Stimulated activated naive B cell treated with anti-CD40 and anti-IgM and Interleukin-4, amounts not matched to agents 10 μg/mL and 1 μg/mL and 100 μg/mL, for 72 hours (primary cell): ENCODE measurements around the gene ECT2.
A peak's percentile ranks its signal among the peaks of the same experiment; 100 is the strongest.
"Not testable (repeated sequence)": the region's sequence is repeated elsewhere in the genome, so short reads cannot be mapped to it uniquely, and the experiment has no call there.

Source experiments
- ATAC-seq, 2 donors: fragments of 150-1000 bp; cut with Tn5 transposase; replicated peaks; 2 replicates each; pipeline ENCODE4 v1.10.0; 2021; ENCODE audit warnings: moderate library complexity in 1 of 2
- DNase-seq: peaks from one replicate; pipeline ENCODE4 v3.0.0; 2021
- H3K27ac Mint-ChIP-seq: one replicate; pipeline ENCODE4 v1.8.0; 2022; ENCODE audit warnings: mild to moderate bottlenecking, mixed read lengths
- H3K27me3 Mint-ChIP-seq, 2 donors: one replicate each; pipeline ENCODE4 v1.8.0; 2022; ENCODE audit warnings: mixed read lengths in 2 of 2
- H3K36me3 Mint-ChIP-seq, 2 donors: one replicate each; pipeline ENCODE4 v1.8.0; 2022; ENCODE audit warnings: mixed read lengths in 2 of 2, mild to moderate bottlenecking in 1 of 2
- H3K4me1 Mint-ChIP-seq, 2 donors: one replicate each; pipeline ENCODE4 v1.8.0; 2022; ENCODE audit warnings: mixed read lengths in 2 of 2, mild to moderate bottlenecking in 1 of 2
- H3K4me3 Mint-ChIP-seq, 2 donors: one replicate each; pipeline ENCODE4 v1.8.0; 2022; ENCODE audit warnings: mild to moderate bottlenecking in 2 of 2, mixed read lengths in 2 of 2, moderate library complexity in 1 of 2
- H3K9me3 Mint-ChIP-seq, 2 donors: one replicate each; pipeline ENCODE4 v1.8.0; 2022; ENCODE audit warnings: mixed read lengths in 2 of 2, mild to moderate bottlenecking in 1 of 2

ECT2 gene

GRCh38 chr3:172713316-172713715 lies 37.2 kb upstream of the ECT2 start:
- no peak overlapping the region for H3K4me3 Mint-ChIP-seq
- no peak for ATAC-seq

GRCh38 chr3:172716476-172716875 lies 34.0 kb upstream of the ECT2 start:
- no peaks in the 10 kb centered on the region for H3K4me1 Mint-ChIP-seq
- peaks cover 5 to 8% of the 10 kb centered on the region in 2 donors for H3K9me3 Mint-ChIP-seq
- peaks cover 10 to 13% of the 10 kb centered on the region in 2 donors for H3K27me3 Mint-ChIP-seq
- H3K36me3 Mint-ChIP-seq: peaks cover 0 to 5% of the 10 kb centered on the region in 2 donors
- no peak overlapping the region for H3K27ac Mint-ChIP-seq
- DNase-seq (no peak), ATAC-seq (peak in 1 of 2 donors; percentile 23)
- no peak overlapping the region for H3K4me3 Mint-ChIP-seq

More at GRCh38 chr3:172713316-172713715, 37.2 kb upstream of the ECT2 start:
- no peaks in the 10 kb centered on the region for H3K27me3 Mint-ChIP-seq
- H3K27ac Mint-ChIP-seq: no peak overlapping the region
- no peaks in the 10 kb centered on the region for H3K9me3 Mint-ChIP-seq
- no peak for DNase-seq
- H3K4me1 Mint-ChIP-seq: peaks cover 11 to 21% of the 10 kb centered on the region in 2 donors
- H3K36me3 Mint-ChIP-seq: no peaks in the 10 kb centered on the region

- peaks cover 5 to 8% of the 10 kb centered on the region in 2 donors for H3K9me3 Mint-ChIP-seq
- peaks cover 0 to 5% of the 10 kb centered on the region in 2 donors for H3K36me3 Mint-ChIP-seq
- H3K4me1 Mint-ChIP-seq: no peaks in the 10 kb centered on the region
- peaks cover 10 to 13% of the 10 kb centered on the region in 2 donors for H3K27me3 Mint-ChIP-seq
- no peak for ATAC-seq
- H3K4me3 Mint-ChIP-seq: no peak overlapping the region
- no peak for DNase-seq
- H3K27ac Mint-ChIP-seq: no peak overlapping the region
Measured at GRCh38 chr3:172717493-172718088, 32.9 kb upstream of the ECT2 start.

GRCh38 chr3:172722536-172723040 lies 27.9 kb upstream of the ECT2 start:
- H3K9me3 Mint-ChIP-seq: peaks cover 13 to 14% of the 10 kb centered on the region in 2 donors
- H3K4me1 Mint-ChIP-seq, DNase-seq, ATAC-seq, H3K4me3 Mint-ChIP-seq, H3K27ac Mint-ChIP-seq: not testable (repeated sequence)
- H3K27me3 Mint-ChIP-seq: peaks cover 20 to 29% of the 10 kb centered on the region in 2 donors
- peaks cover 0 to 13% of the 10 kb centered on the region in 2 donors for H3K36me3 Mint-ChIP-seq

GRCh38 chr3:172726380-172726779 lies 24.1 kb upstream of the ECT2 start:
- H3K9me3 Mint-ChIP-seq: peaks cover 5 to 9% of the 10 kb centered on the region in 2 donors
- H3K4me3 Mint-ChIP-seq: no peak overlapping the region

GRCh38 chr3:172735014-172735413 lies 15.5 kb upstream of the ECT2 start:
- peaks cover 0 to 9% of the 10 kb centered on the region in 2 donors for H3K27me3 Mint-ChIP-seq
- no peaks in the 10 kb centered on the region for H3K4me1 Mint-ChIP-seq
- ATAC-seq (no peak), DNase-seq (no peak)
- H3K9me3 Mint-ChIP-seq: no peaks in the 10 kb centered on the region
- no peak overlapping the region for H3K4me3 Mint-ChIP-seq
- no peaks in the 10 kb centered on the region for H3K36me3 Mint-ChIP-seq
- no peak overlapping the region for H3K27ac Mint-ChIP-seq

More at GRCh38 chr3:172726380-172726779, 24.1 kb upstream of the ECT2 start:
- Mint-ChIP-seq H3K27ac (no peak overlapping the region), H3K27me3 (peaks cover 13 to 25% of the 10 kb centered on the region in 2 donors), H3K4me1 (no peaks in the 10 kb centered on the region), H3K36me3 (peaks cover 0 to 8% of the 10 kb centered on the region in 2 donors)
- ATAC-seq: no peak
- DNase-seq: no peak

- Mint-ChIP-seq H3K4me1 (no peaks in the 10 kb centered on the region), H3K36me3 (no peaks in the 10 kb centered on the region), H3K9me3 (no peaks in the 10 kb centered on the region), H3K27me3 (peaks cover 0 to 4% of the 10 kb centered on the region in 2 donors), H3K4me3 (no peak overlapping the region), H3K27ac (no peak overlapping the region)
- DNase-seq (no peak), ATAC-seq (no peak)
Measured at GRCh38 chr3:172739462-172739861, 11.1 kb upstream of the ECT2 start.

- Mint-ChIP-seq H3K4me3 (no peak overlapping the region), H3K4me1 (peaks cover 2 to 3% of the 10 kb centered on the region in 2 donors), H3K9me3 (no peaks in the 10 kb centered on the region), H3K27me3 (no peaks in the 10 kb centered on the region), H3K27ac (no peak overlapping the region), H3K36me3 (no peaks in the 10 kb centered on the region)
- no peak for ATAC-seq
- no peak for DNase-seq
Measured at GRCh38 chr3:172746475-172746874, 4.1 kb upstream of the ECT2 start.

GRCh38 chr3:172749230-172749965 lies 1.1 kb upstream of the ECT2 start:
- no peaks in the 10 kb centered on the region for H3K27me3 Mint-ChIP-seq
- H3K9me3 Mint-ChIP-seq: no peaks in the 10 kb centered on the region
- H3K36me3 Mint-ChIP-seq: no peaks in the 10 kb centered on the region
- ATAC-seq (no peak), DNase-seq (no peak)
- H3K4me1 Mint-ChIP-seq: peaks cover 4 to 7% of the 10 kb centered on the region in 2 donors
- H3K4me3 Mint-ChIP-seq: peak overlapping the region in 1 of 2 donors; percentile 85
- no peak overlapping the region for H3K27ac Mint-ChIP-seq

- H3K27ac Mint-ChIP-seq: peak overlapping the region; percentile 96
- H3K4me3 Mint-ChIP-seq: peak overlapping the region; percentile 85 to 95
- H3K36me3 Mint-ChIP-seq: no peaks in the 10 kb centered on the region
- peaks cover 4 to 7% of the 10 kb centered on the region in 2 donors for H3K4me1 Mint-ChIP-seq
- H3K27me3 Mint-ChIP-seq: no peaks in the 10 kb centered on the region
- DNase-seq (no peak), ATAC-seq (no peak)
- H3K9me3 Mint-ChIP-seq: no peaks in the 10 kb centered on the region
Measured at GRCh38 chr3:172750069-172750367, 508 bp upstream of the ECT2 start.

- H3K4me1 Mint-ChIP-seq: peaks cover 4 to 7% of the 10 kb centered on the region in 2 donors
- no peaks in the 10 kb centered on the region for H3K27me3 Mint-ChIP-seq
- no peaks in the 10 kb centered on the region for H3K36me3 Mint-ChIP-seq
- DNase-seq: no peak
- peak overlapping the region; percentile 96 for H3K27ac Mint-ChIP-seq
- no peak for ATAC-seq
- no peaks in the 10 kb centered on the region for H3K9me3 Mint-ChIP-seq
- peak overlapping the region; percentile 85 to 95 for H3K4me3 Mint-ChIP-seq
Measured at GRCh38 chr3:172751175-172751704, 714 bp downstream of the ECT2 start.

- no peak overlapping the region for H3K27ac Mint-ChIP-seq
- no peaks in the 10 kb centered on the region for H3K36me3 Mint-ChIP-seq
- DNase-seq: no peak
- H3K4me1 Mint-ChIP-seq: peaks cover 4 to 7% of the 10 kb centered on the region in 2 donors
- no peak for ATAC-seq
- no peaks in the 10 kb centered on the region for H3K27me3 Mint-ChIP-seq
- no peaks in the 10 kb centered on the region for H3K9me3 Mint-ChIP-seq
- H3K4me3 Mint-ChIP-seq: no peak overlapping the region
Measured at GRCh38 chr3:172752651-172753050, 2.1 kb downstream of the ECT2 start.

GRCh38 chr3:172753125-172753524 lies 2.6 kb downstream of the ECT2 start:
- ATAC-seq: no peak
- H3K27ac Mint-ChIP-seq: no peak overlapping the region

GRCh38 chr3:172760416-172760815 lies 9.9 kb downstream of the ECT2 start:
- H3K9me3 Mint-ChIP-seq, H3K4me1 Mint-ChIP-seq, H3K27me3 Mint-ChIP-seq, H3K4me3 Mint-ChIP-seq, ATAC-seq, H3K27ac Mint-ChIP-seq, DNase-seq: not testable (repeated sequence)
- peaks cover 11 to 25% of the 10 kb centered on the region in 2 donors for H3K36me3 Mint-ChIP-seq

More at GRCh38 chr3:172753125-172753524, 2.6 kb downstream of the ECT2 start:
- Mint-ChIP-seq H3K9me3 (no peaks in the 10 kb centered on the region), H3K4me1 (peaks cover 4 to 7% of the 10 kb centered on the region in 2 donors), H3K36me3 (peaks cover 0 to 4% of the 10 kb centered on the region in 2 donors), H3K27me3 (no peaks in the 10 kb centered on the region), H3K4me3 (no peak overlapping the region)
- DNase-seq: no peak
